ENCODE results near the gene CPEB4. TPM values are rescaled to one million over a fixed set of nuclear protein-coding genes. Genes with fewer than 3 reads are reported as not detected.

The CPEB4 gene
- total RNA-seq, 4 donors from 2014 or later = 97.8 to 109 (median 102) TPM

DNA sequence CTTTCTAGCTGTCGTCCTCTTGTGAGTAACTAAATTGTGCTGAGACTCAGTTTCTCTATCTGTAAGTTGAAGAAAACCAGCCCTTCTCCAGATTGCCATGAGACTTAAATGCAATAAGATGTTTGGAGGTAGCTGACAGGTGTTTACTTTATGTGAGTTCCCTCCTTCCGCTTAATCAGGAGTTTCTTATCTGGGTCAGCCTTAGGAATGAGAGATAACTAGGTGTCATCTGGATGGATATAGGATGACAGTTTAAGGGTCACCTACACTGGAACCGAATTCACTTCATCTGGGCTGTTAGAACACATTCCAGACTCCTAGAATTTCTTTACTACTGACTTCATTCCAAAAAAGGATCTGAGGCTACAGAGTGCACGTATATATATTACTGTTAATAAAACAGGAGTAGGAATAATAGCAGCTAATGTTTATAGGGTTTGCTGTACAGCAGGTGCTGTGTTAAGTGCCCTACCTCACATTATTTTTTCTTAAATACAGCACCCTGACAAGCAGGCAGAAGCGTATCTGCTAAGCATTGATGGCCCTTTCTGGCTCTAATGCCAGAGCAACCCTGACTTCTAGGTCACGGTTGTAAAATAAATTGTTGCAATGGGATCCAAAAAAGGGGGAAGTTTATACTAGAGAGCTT lies 30.0 kb upstream of the CPEB4 start:
- intact Hi-C loops (cut with DNase I; ENCODE audit: low total_unique reads) = no loop called here
- Histone ChIP-seq H3K27ac (no peak overlapping the region), H3K9me3 (no peaks in the 10 kb centered on the region)

DNA sequence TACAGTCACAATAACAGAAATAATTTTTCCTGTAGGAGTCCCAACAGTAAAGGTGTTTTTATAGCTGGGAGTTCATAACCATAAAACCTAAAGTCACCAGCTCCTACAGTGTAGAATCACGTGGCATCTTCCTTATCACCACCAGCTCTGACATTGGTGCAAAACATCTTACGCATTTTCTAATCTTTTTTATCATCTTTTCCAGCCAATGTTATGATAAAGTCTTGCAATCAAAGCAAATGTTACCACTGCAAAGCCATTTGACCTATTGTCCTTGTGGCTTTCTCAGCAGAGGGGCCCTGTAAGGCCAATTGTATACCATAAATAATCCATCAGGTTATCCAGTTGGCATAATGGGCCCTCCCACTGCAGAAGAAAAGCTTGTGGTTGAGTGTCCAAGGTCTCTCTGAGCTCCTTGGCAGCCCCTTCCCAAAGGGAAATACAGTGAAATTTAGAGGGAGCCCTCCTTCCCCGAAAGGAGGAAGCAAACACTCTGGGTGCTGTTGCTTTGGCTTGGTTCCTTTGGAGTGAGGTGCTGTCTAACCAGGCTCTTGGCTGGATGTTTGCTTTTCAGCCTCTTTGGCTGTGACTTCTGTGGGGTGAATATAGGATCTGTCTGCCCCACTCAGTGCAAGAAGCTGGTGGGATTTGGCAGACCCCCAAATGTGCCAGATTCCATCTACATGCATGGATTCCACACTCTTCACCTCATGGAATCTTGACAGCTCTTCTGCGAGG lies 29.3 kb upstream of the CPEB4 start:
- no peak overlapping the region for H3K4me3 ChIP-seq
- H3K27ac ChIP-seq = no peak overlapping the region
- no peak for DNase-seq
- no peaks in the 10 kb centered on the region for H3K4me1 ChIP-seq
- H3K36me3 ChIP-seq = no peaks in the 10 kb centered on the region
- H3K9me3 ChIP-seq = no peaks in the 10 kb centered on the region
- TF ChIP-seq, protein P1, sequence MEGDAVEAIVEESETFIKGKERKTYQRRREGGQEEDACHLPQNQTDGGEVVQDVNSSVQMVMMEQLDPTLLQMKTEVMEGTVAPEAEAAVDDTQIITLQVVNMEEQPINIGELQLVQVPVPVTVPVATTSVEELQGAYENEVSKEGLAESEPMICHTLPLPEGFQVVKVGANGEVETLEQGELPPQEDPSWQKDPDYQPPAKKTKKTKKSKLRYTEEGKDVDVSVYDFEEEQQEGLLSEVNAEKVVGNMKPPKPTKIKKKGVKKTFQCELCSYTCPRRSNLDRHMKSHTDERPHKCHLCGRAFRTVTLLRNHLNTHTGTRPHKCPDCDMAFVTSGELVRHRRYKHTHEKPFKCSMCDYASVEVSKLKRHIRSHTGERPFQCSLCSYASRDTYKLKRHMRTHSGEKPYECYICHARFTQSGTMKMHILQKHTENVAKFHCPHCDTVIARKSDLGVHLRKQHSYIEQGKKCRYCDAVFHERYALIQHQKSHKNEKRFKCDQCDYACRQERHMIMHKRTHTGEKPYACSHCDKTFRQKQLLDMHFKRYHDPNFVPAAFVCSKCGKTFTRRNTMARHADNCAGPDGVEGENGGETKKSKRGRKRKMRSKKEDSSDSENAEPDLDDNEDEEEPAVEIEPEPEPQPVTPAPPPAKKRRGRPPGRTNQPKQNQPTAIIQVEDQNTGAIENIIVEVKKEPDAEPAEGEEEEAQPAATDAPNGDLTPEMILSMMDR (IDR thresholded peaks at IDR 0.05 in 4 of 5, conservative IDR thresholded peaks at IDR 0.05 in 1 of 5) = no peak
- ATAC-seq = no peak
- in situ Hi-C loops (cut with MboI; ENCODE audit: low sequenced_read_pairs in 4 of 4) (no loop called here), intact Hi-C loops (cut with DNase I; ENCODE audit: low total_unique reads) (no loop called here)
- H3K27me3 ChIP-seq = no peaks in the 10 kb centered on the region

More for the DNA sequence above, 30.0 kb upstream of the CPEB4 start:
- H3K4me3 ChIP-seq = no peak overlapping the region
- ATAC-seq (no peak), DNase-seq (no peak)
- H3K4me1 ChIP-seq = no peaks in the 10 kb centered on the region
- TF ChIP-seq POLR2A (IDR thresholded peaks at IDR 0.05) = no peak
- TF ChIP-seq, protein P1 (IDR thresholded peaks at IDR 0.05 in 4 of 5, conservative IDR thresholded peaks at IDR 0.05 in 1 of 5) = no peak
- H3K36me3 ChIP-seq = no peaks in the 10 kb centered on the region
- H3K27me3 ChIP-seq = no peaks in the 10 kb centered on the region
- in situ Hi-C loops (cut with MboI; ENCODE audit: low sequenced_read_pairs in 4 of 4) = no loop called here

DNA sequence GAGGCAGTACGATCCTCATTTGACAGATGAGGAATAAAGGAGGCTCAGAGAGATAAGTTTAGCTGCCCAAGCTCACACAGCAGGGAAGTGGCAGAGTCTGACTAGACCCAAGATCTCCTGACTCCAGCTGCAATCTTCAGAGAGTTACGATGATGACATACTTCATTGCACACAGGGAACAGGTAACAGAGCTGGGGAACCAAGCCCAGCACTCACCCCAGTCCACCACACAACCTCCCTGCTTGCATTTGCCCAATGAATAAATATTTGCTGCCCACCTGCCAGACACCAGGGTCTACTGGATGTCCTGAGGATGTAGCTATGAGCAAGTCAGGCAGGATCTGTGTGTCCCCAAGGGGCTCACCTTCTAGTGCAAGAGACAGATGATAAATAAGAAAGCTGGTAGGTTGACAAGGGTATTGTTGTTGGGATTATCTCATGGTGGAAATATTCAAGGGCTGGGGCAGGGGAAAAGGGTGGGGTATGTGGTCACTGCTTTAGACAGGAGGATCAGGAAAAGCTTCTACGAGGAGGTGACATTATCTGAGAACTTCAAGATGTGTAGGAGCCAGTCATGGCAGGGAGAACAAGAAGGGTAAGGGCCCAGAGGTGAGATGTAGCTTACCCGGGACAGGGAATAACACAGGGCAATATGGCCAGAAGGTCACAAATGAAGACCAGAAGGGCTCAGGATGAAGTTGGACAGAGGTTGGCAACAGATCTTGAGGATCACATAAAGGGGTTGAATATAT lies 28.6 kb upstream of the CPEB4 start:
- H3K27ac ChIP-seq = no peak overlapping the region
- intact Hi-C loops (cut with DNase I; ENCODE audit: low total_unique reads) = no loop called here
- DNase-seq = no peak
- ATAC-seq = no peak
- in situ Hi-C loops (cut with MboI; ENCODE audit: low sequenced_read_pairs in 4 of 4) = no loop called here
- TF ChIP-seq, protein P1 (IDR thresholded peaks at IDR 0.05 in 4 of 5, conservative IDR thresholded peaks at IDR 0.05 in 1 of 5) = no peak
- no peak for TF ChIP-seq POLR2A (IDR thresholded peaks at IDR 0.05)
- H3K4me3 ChIP-seq = no peak overlapping the region
- H3K9me3 ChIP-seq = no peaks in the 10 kb centered on the region
- no peaks in the 10 kb centered on the region for H3K4me1 ChIP-seq
- H3K36me3 ChIP-seq = no peaks in the 10 kb centered on the region
- no peaks in the 10 kb centered on the region for H3K27me3 ChIP-seq

DNA sequence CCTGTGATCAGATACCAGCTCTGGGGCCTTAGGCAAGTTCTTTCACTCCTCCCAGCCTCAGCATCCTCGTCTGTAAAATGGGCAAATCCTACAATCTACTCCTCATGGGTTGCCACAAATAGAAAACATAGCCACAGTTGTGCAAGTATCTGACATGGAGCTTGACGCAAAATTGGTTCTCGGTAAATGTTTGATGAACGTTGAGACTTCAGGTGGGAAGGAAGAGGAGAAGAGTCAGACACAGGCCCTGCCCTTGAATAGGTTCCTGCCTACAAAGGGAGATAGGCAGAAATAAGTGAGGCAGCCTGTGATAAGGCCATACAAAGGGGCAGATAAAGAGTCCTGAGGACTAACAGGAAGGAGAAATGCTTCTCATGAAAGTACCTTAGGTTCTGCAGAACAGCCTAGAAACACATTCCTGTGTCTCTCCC lies 26.1 kb upstream of the CPEB4 start:
- no peak for DNase-seq
- Histone ChIP-seq H3K4me1 (no peaks in the 10 kb centered on the region), H3K9me3 (no peaks in the 10 kb centered on the region), H3K4me3 (no peak overlapping the region), H3K27ac (no peak overlapping the region), H3K36me3 (no peaks in the 10 kb centered on the region), H3K27me3 (no peaks in the 10 kb centered on the region)
- in situ Hi-C loops (cut with MboI; ENCODE audit: low sequenced_read_pairs in 4 of 4) (no loop called here), intact Hi-C loops (cut with DNase I; ENCODE audit: low total_unique reads) (no loop called here)
- no peak for TF ChIP-seq POLR2A (IDR thresholded peaks at IDR 0.05)
- TF ChIP-seq, protein P1 (IDR thresholded peaks at IDR 0.05 in 4 of 5, conservative IDR thresholded peaks at IDR 0.05 in 1 of 5) = no peak
- ATAC-seq = no peak
